ENCODE results near the gene PADI1.

- TF ChIP-seq CTCF (IDR thresholded peaks at IDR 0.05) (no peak), POLR2A (IDR thresholded peaks at IDR 0.05) (no peak)
Measured at GRCh38 chr1:17158961-17159360, 46.0 kb upstream of the PADI1 start.

Data from adrenal gland (tissue), 5 donors.